Measurements from ENCODE around the gene AIFM3. TPM values are rescaled to one million over a fixed set of nuclear protein-coding genes. Genes with fewer than 3 reads are reported as not detected.

AIFM3 gene
- total RNA-seq, 3 donors from 2014 or later = 73.1 to 239 (median 181) TPM

GRCh38 chr22:20998411-20999336 lies 31.6 kb downstream of the AIFM3 start:
- ATAC-seq = no peak
- peak in 1 of 3 donors; percentile 48 for DNase-seq
- Histone ChIP-seq H3K4me3 (no peak overlapping the region), H3K36me3 (ENCODE audit: low read depth) (no peaks in the 10 kb centered on the region), H3K9me3 (no peaks in the 10 kb centered on the region), H3K4me1 (ENCODE audit: low read depth) (peaks cover 28% of the 10 kb centered on the region)
- intact Hi-C loops (cut with DNase I, micrococcal nuclease) = no loop called here
- no peak for TF ChIP-seq CTCF (IDR thresholded peaks at IDR 0.05)

GRCh38 chr22:20999350-21000206 lies 32.5 kb downstream of the AIFM3 start:
- DNase-seq (no peak), ATAC-seq (no peak)
- TF ChIP-seq CTCF (IDR thresholded peaks at IDR 0.05) = no peak
- Histone ChIP-seq H3K36me3 (ENCODE audit: low read depth) (no peaks in the 10 kb centered on the region), H3K4me3 (no peak overlapping the region), H3K4me1 (ENCODE audit: low read depth) (peaks cover 30% of the 10 kb centered on the region), H3K9me3 (no peaks in the 10 kb centered on the region)
- intact Hi-C loops (cut with DNase I, micrococcal nuclease) = no loop called here

- DNase-seq = no peak
- Histone ChIP-seq H3K4me1 (ENCODE audit: low read depth) (peaks cover 30% of the 10 kb centered on the region), H3K36me3 (ENCODE audit: low read depth) (no peaks in the 10 kb centered on the region), H3K4me3 (no peak overlapping the region), H3K9me3 (no peaks in the 10 kb centered on the region)
- intact Hi-C loops (cut with DNase I, micrococcal nuclease) = no loop called here
- ATAC-seq = no peak
- TF ChIP-seq CTCF (IDR thresholded peaks at IDR 0.05) = no peak
These were observed 33.3 kb downstream of the AIFM3 start for GRCh38 chr22:21000207-21000986.

GRCh38 chr22:21000987-21001600 lies 34.0 kb downstream of the AIFM3 start:
- no peak for TF ChIP-seq CTCF (IDR thresholded peaks at IDR 0.05)
- intact Hi-C loops (cut with DNase I, micrococcal nuclease) = no loop called here
- H3K36me3 ChIP-seq (ENCODE audit: low read depth) = no peaks in the 10 kb centered on the region
- peaks cover 30% of the 10 kb centered on the region for H3K4me1 ChIP-seq (ENCODE audit: low read depth)
- DNase-seq = no peak
- peak overlapping the region; percentile 67 for H3K4me3 ChIP-seq
- H3K9me3 ChIP-seq = no peaks in the 10 kb centered on the region
- ATAC-seq = no peak

Data from mucosa of descending colon (tissue), 3 donors.